ENCODE data around the gene ASB6. TPM values are rescaled to one million over a fixed set of nuclear protein-coding genes. Genes with fewer than 3 reads are reported as not detected.

Gene ASB6
- 17.9 and 21.5 TPM in 2 replicates for total RNA-seq

GRCh38 chr9:129641750-129642585 is at the start of gene ASB6:
TSS of gene ASB6 (minus strand) at chr9:129642151. CDS start at chr9:129641999, 152 bp downstream.
- DNase-seq, result peak; percentile 98

GRCh38 chr9:129688285-129689043 is 46.5 kb upstream of the ASB6 start:
- no peak for DNase-seq

- DNase-seq, result no peak
These were observed 45.4 kb upstream of the ASB6 start for GRCh38 chr9:129687391-129687790.

GRCh38 chr9:129686736-129687135 is 44.8 kb upstream of the ASB6 start:
- DNase-seq, result no peak

- no peak for DNase-seq
These were observed 43.9 kb upstream of the ASB6 start for GRCh38 chr9:129685933-129686259.

GRCh38 chr9:129685220-129685932 is 43.4 kb upstream of the ASB6 start:
- DNase-seq, result no peak

GRCh38 chr9:129682381-129682780 is 40.4 kb upstream of the ASB6 start:
- DNase-seq, result no peak

- no peak for DNase-seq
These were observed 40.0 kb upstream of the ASB6 start for GRCh38 chr9:129681924-129682323.

GRCh38 chr9:129679537-129679936 is 37.6 kb upstream of the ASB6 start:
- no peak for DNase-seq

- DNase-seq, result no peak
These were observed 36.9 kb upstream of the ASB6 start for GRCh38 chr9:129678844-129679243.

GRCh38 chr9:129677456-129677855 is 35.5 kb upstream of the ASB6 start:
- no peak for DNase-seq

GRCh38 chr9:129676975-129677374 is 35.0 kb upstream of the ASB6 start:
- no peak for DNase-seq

- no peak for DNase-seq
These were observed 34.3 kb upstream of the ASB6 start for GRCh38 chr9:129676287-129676686.

GRCh38 chr9:129675620-129676019 is 33.7 kb upstream of the ASB6 start:
- DNase-seq, result no peak

- no peak for DNase-seq
These were observed 32.3 kb upstream of the ASB6 start for GRCh38 chr9:129674229-129674628.

GRCh38 chr9:129673602-129674001 is 31.7 kb upstream of the ASB6 start:
- no peak for DNase-seq

- DNase-seq, result no peak
These were observed 30.8 kb upstream of the ASB6 start for GRCh38 chr9:129672702-129673101.

- no peak for DNase-seq
These were observed 29.6 kb upstream of the ASB6 start for GRCh38 chr9:129671519-129671918.

GRCh38 chr9:129671065-129671464 is 29.1 kb upstream of the ASB6 start:
- no peak for DNase-seq

GRCh38 chr9:129669946-129670345 is 28.0 kb upstream of the ASB6 start:
- DNase-seq, result no peak

GRCh38 chr9:129669141-129669718 is 27.3 kb upstream of the ASB6 start:
- peak; percentile 19 for DNase-seq

GRCh38 chr9:129667850-129668249 is 25.9 kb upstream of the ASB6 start:
- no peak for DNase-seq

- no peak for DNase-seq
These were observed 25.4 kb upstream of the ASB6 start for GRCh38 chr9:129667378-129667777.
